ENCODE measurements around the gene PRXL2A.

DNA sequence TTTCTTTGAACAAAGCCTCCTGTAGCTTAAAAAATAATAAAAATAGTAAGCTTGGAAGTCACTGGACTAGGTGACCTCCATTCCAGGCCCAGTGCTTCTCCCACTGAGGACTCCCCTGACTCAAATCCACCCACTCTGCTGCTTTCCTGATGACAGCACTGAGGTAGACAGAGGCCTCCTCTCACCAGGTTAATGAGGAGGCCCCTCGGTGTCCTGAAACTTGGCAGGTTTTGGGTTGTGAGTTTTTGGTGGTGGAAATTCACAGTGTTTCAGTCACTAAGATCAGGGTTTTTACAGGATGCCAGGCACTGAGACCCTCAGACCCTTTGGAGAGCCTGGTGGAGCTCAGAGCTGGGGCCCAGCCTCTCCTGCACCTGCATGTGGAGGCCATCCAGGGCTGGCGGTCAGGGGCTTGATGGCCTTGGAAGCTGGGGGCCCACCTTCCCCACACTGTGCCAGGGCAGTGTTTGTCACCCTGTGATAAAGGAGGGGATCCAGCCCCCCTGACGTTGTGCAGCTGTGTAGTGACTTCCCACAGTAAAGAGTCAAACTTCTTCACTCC, 64.8 kb downstream of the PRXL2A start:
- TF ChIP-seq CTCF (IDR thresholded peaks at IDR 0.05), result no peak
- no peak for TF ChIP-seq POLR2A (IDR thresholded peaks at IDR 0.05)
- no peak for TF ChIP-seq EP300 (IDR thresholded peaks at IDR 0.05; ENCODE audit: low read depth)
- no peak for TF ChIP-seq POLR2AphosphoS5 (IDR thresholded peaks at IDR 0.05)
